GM12878 (cell line): ENCODE measurements around the gene PC.

Experiments
- ATF3 ChIP-seq: IDR thresholded peaks from 2 replicates; pipeline ENCODE4 v1.6.1; 2011; ENCODE audit warnings: low read depth, mild to moderate bottlenecking, low read length, moderate library complexity, borderline replicate concordance; ENCODE audit errors: extremely low read depth
- CTCF ChIP-seq, 3 experiments: IDR thresholded peaks in 2 of 3; conservative IDR thresholded peaks in 1 of 3; 2 replicates each; pipeline ENCODE4 v1.5.1; 2011; ENCODE audit warnings: low read depth in 3 of 3, low read length in 3 of 3, mild to moderate bottlenecking in 3 of 3, control low read depth in 2 of 3, moderate library complexity in 2 of 3, inconsistent platforms in 1 of 3, mixed read lengths in 1 of 3; ENCODE audit not compliant: control insufficient read depth in 2 of 3, insufficient read depth in 1 of 3; ENCODE audit errors: extremely low read depth in 1 of 3
- EZH2 ChIP-seq: IDR thresholded peaks from 2 replicates; pipeline ENCODE4 v1.6.1; 2012; ENCODE audit warnings: low read depth, mild to moderate bottlenecking, control low read depth, inconsistent platforms, low read length, borderline replicate concordance; ENCODE audit not compliant: control insufficient read depth
- JUNB ChIP-seq: IDR thresholded peaks from 2 replicates; pipeline ENCODE4 v1.6.1; 2016; ENCODE audit warnings: antibody characterized with exemption, mild to moderate bottlenecking
- NFYB ChIP-seq: IDR thresholded peaks from 2 replicates; pipeline ENCODE4 v1.6.1; 2011; ENCODE audit warnings: low read depth, mild to moderate bottlenecking, low read length, improper control_type of control experiment, moderate library complexity; ENCODE audit not compliant: insufficient read depth
- POLR2A ChIP-seq: IDR thresholded peaks from 2 replicates; pipeline ENCODE4 v1.6.1; 2011; ENCODE audit warnings: low read depth, mild to moderate bottlenecking, low read length
- POLR2AphosphoS5 ChIP-seq: IDR thresholded peaks from 2 replicates; pipeline ENCODE4 v1.6.1; 2011; ENCODE audit warnings: mild to moderate bottlenecking, low read length, inconsistent platforms
- SP1 ChIP-seq: IDR thresholded peaks from one replicate; pipeline ENCODE4 v1.6.1; 2011; ENCODE audit warnings: low read depth, low read length
- SREBF2 ChIP-seq: IDR thresholded peaks from 2 replicates; pipeline ENCODE4 v1.6.1; 2012; ENCODE audit warnings: mild to moderate bottlenecking, low read length
- SUZ12 ChIP-seq: fragments of 200-600 bp; sonication (generic); IDR thresholded peaks from one replicate; pipeline ENCODE4 v1.6.1; 2018; ENCODE audit warnings: antibody characterized with exemption, mild to moderate bottlenecking; ENCODE audit not compliant: unreplicated experiment
- TCF7 ChIP-seq: IDR thresholded peaks from 2 replicates; pipeline ENCODE4 v1.6.1; 2014; ENCODE audit warnings: antibody characterized with exemption, borderline replicate concordance
- ZNF274 ChIP-seq: IDR thresholded peaks from one replicate; pipeline ENCODE4 v1.8.0; 2011; ENCODE audit not compliant: insufficient read length, insufficient read depth
- TF ChIP-seq, protein P1 (sequence below): IDR thresholded peaks from 2 replicates; pipeline ENCODE4 v1.6.1; 2012; ENCODE audit warnings: low read depth, low read length, improper control_type of control experiment
- TF ChIP-seq, protein P2 (sequence below): IDR thresholded peaks from 2 replicates; pipeline ENCODE4 v1.6.1; 2012; ENCODE audit warnings: improper control_type of control experiment, low read depth, low read length; ENCODE audit not compliant: insufficient replicate concordance

- no peak for TF ChIP-seq TCF7
- TF ChIP-seq, protein P1, sequence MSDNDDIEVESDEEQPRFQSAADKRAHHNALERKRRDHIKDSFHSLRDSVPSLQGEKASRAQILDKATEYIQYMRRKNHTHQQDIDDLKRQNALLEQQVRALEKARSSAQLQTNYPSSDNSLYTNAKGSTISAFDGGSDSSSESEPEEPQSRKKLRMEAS: no peak
- TF ChIP-seq NFYB: no peak
- TF ChIP-seq ATF3: no peak
- TF ChIP-seq EZH2: no peak
- TF ChIP-seq, protein P2, sequence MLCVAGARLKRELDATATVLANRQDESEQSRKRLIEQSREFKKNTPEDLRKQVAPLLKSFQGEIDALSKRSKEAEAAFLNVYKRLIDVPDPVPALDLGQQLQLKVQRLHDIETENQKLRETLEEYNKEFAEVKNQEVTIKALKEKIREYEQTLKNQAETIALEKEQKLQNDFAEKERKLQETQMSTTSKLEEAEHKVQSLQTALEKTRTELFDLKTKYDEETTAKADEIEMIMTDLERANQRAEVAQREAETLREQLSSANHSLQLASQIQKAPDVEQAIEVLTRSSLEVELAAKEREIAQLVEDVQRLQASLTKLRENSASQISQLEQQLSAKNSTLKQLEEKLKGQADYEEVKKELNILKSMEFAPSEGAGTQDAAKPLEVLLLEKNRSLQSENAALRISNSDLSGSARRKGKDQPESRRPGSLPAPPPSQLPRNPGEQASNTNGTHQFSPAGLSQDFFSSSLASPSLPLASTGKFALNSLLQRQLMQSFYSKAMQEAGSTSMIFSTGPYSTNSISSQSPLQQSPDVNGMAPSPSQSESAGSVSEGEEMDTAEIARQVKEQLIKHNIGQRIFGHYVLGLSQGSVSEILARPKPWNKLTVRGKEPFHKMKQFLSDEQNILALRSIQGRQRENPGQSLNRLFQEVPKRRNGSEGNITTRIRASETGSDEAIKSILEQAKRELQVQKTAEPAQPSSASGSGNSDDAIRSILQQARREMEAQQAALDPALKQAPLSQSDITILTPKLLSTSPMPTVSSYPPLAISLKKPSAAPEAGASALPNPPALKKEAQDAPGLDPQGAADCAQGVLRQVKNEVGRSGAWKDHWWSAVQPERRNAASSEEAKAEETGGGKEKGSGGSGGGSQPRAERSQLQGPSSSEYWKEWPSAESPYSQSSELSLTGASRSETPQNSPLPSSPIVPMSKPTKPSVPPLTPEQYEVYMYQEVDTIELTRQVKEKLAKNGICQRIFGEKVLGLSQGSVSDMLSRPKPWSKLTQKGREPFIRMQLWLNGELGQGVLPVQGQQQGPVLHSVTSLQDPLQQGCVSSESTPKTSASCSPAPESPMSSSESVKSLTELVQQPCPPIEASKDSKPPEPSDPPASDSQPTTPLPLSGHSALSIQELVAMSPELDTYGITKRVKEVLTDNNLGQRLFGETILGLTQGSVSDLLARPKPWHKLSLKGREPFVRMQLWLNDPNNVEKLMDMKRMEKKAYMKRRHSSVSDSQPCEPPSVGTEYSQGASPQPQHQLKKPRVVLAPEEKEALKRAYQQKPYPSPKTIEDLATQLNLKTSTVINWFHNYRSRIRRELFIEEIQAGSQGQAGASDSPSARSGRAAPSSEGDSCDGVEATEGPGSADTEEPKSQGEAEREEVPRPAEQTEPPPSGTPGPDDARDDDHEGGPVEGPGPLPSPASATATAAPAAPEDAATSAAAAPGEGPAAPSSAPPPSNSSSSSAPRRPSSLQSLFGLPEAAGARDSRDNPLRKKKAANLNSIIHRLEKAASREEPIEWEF: no peak
- no peak for TF ChIP-seq ZNF274
- no peak for TF ChIP-seq POLR2AphosphoS5
- TF ChIP-seq JUNB: no peak
- TF ChIP-seq POLR2A: no peak
- TF ChIP-seq SP1: no peak
- TF ChIP-seq SUZ12: no peak
- TF ChIP-seq CTCF (IDR thresholded peaks at IDR 0.05 in 2 of 3, conservative IDR thresholded peaks at IDR 0.05 in 1 of 3; ENCODE audit: control insufficient read depth in 2 of 3, extremely low read depth in 1 of 3, insufficient read depth in 1 of 3, low read depth in 3 of 3, low read length in 3 of 3): no peak
- no peak for TF ChIP-seq SREBF2
Measured at GRCh38 chr11:66814678-66815077, 143.5 kb downstream of the PC start.
